Raji (cell line): ENCODE measurements around the gene CANT1.

Experiments used
- POLR2A ChIP-seq: IDR thresholded peaks from 2 replicates; pipeline ENCODE4 v1.6.1; 2011; ENCODE audit warnings: low read depth, low read length, control low read depth; ENCODE audit not compliant: insufficient read depth

The CANT1 gene

GRCh38 chr17:78999056-78999768 lies 10.4 kb downstream of the CANT1 start:
- TF ChIP-seq POLR2A = no peak

DNA sequence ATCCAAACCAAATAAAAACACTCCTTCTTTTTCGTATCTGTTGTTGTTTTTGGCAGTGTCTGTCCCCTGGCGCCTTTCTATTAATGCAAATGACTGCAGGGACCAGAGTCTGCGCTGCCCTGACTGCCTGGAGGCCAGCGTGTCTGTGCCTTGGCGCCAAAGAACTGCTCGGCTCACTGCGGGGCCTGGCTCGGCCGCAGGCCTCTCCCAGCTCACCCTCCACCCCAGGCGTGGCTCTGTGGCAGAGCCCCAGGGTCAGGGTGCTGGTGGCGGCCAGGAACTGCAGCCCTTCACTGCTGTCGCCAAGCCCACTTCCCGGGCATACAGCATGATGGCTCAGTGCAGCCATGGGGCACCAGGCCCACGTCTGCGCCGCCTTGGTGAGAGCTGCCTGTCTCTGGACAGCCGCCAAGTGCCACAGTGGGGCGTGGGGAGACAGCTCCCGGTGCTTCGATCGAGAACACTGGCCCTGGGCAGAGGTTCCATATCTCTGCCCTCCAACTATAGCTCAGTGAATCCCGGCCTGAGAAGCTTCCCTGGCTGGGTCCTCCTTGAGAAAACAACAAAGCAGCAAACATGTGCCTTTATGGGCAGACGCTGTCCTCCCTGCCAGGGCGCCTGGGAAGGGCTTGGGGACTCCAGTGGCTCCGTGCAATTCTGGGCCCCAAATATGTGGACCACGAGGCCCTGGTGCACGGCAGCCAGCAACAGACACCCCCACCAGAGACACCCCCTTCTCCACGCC lies 11.1 kb downstream of the CANT1 start:
- no peak for TF ChIP-seq POLR2A

- no peak for TF ChIP-seq POLR2A
Observed at GRCh38 chr17:78997881-78998280, 11.7 kb downstream of the CANT1 start.

GRCh38 chr17:78997231-78997741 lies 12.3 kb downstream of the CANT1 start:
- no peak for TF ChIP-seq POLR2A

DNA sequence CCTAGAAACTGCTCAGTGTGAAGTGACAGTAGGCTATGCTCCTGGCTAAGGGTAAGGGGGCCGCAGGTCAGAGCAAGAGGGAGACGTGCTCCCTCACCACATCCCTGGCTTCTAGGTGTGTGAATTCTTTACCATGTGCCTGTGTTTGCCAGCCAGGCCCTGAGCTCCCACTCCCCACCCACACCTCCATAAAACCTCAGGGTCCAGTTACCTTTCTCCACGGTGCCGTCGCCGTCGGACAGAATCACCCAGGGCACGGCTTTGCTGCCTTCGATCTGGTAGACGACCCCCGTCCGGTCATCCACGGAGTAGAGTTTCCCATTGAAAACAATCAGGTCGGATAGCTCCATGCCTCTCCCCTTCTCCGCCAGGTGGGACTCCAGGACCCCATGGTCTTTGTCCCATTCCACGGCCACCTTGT lies 12.8 kb downstream of the CANT1 start:
- no peak for TF ChIP-seq POLR2A

DNA sequence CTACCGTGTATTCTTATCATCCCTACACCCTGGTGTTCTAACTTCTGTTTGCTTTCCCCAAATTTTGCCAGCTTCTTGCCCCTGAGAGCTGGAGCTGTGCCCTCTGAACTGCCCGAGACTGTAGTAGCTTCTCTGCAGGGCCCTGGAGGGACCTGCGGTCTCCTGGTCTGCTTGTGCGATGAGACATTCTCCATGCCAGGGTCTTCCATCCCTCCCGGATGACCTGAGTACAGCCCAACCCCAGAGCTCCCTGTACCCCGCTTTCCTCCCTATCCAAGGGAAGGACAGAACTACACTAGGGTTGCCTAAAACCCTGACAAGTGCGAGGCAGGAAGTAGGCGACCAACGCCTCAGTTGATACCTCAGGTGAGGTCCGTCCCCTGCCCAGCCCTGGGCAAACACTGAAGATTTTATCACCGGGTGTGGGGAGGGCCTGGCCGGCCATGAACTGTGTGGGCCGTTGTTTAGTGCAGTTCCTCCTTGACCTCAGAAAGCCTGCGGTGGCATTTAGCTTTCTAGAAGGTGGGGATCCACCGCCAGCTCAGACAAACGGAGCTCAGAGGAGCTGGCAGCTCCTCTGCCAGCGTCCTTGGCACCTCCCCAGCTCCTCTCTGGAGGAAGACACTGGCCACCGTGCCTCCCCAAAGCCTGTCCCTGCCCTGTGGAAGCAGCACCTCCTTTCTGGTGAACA lies 13.7 kb downstream of the CANT1 start:
- TF ChIP-seq POLR2A = no peak

GRCh38 chr17:78995022-78995760 lies 14.4 kb downstream of the CANT1 start:
- TF ChIP-seq POLR2A = no peak

- no peak for TF ChIP-seq POLR2A
Observed at GRCh38 chr17:78993981-78994671, 15.4 kb downstream of the CANT1 start.

GRCh38 chr17:78993241-78993956 lies 16.2 kb downstream of the CANT1 start:
- no peak for TF ChIP-seq POLR2A

GRCh38 chr17:78992542-78993212 lies 16.9 kb downstream of the CANT1 start:
- no peak for TF ChIP-seq POLR2A

DNA sequence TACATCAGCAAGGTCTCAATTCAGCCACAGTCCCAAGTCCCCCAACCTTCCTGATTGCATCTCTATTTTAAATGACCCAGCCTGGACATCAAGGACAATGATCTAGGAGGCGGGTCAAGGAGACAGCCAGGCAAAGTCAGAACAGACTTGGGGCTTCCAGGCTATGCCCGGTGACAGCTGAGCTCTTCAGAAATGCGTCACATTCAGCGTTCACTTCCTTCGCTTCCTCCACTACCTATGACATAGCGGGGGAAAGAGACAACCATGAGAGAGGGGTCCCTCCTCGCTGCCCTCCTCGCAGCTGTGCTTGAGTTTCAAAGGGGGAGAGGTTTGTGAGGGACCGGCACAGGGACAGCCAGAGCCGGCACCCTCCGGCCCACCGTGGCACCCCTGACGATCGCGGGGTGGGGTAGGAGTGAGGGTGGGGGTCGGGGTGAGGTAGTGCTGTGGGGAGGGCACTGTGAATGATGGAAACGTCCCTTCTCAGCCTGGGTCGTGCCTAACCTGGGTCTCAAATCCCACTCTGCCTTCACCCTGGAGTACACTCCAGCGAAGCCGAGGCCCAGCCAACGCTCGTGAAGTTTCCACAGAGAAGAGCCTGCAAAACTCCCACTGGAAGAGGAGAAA lies 17.5 kb downstream of the CANT1 start:
- no peak for TF ChIP-seq POLR2A

DNA sequence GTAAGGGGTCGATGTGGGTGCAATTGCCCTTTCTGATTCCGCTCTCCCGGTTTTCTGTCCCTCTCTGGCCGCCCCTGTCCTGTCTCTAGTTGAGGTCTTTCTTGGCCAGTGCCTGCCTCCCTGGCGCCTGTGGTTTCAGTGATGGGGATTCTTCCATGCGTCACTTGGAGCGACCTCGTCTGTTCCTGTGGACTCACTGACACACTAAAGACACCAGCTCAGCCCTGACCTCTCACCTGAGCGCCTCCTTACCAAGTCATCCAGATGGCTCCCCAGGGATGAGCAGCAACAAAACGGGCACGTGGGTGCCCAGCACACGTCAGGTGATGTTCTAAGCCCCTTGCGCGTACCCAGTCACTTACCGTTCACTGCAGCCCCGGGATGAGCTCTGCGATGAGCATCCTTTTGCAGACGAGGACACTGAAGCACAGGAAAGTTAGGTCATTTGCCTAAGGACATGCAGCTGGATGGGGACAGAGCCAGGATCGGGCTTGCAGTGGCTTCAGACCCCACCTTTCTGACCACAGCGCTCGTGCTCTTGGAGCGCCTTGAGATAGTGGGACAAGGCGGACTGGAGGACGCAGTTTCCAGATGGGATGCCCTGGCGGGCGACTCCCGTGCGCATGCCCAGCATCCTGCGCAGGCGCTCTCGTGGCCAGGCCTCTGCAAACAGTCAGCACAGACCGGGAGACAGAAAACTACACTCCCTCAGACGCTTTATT lies 18.4 kb downstream of the CANT1 start:
- no peak for TF ChIP-seq POLR2A
